Osteocyte (in vitro differentiated cells): ENCODE measurements around the gene NR2C2. TPM values are rescaled to one million over a fixed set of nuclear protein-coding genes. Genes with fewer than 3 reads are reported as not detected.

Source experiments
- DNase-seq: peaks from one replicate; pipeline ENCODE4 v3.0.0; 2021; ENCODE audit warnings: mixed read lengths; ENCODE audit not compliant: unreplicated experiment; ENCODE audit errors: extremely low spot score
- H3K27ac Mint-ChIP-seq: one replicate; pipeline ENCODE4 v1.8.0; 2021; ENCODE audit warnings: mild to moderate bottlenecking, mixed read lengths; ENCODE audit not compliant: unreplicated experiment
- H3K27me3 Mint-ChIP-seq: one replicate; pipeline ENCODE4 v1.8.0; 2021; ENCODE audit warnings: mixed read lengths; ENCODE audit not compliant: unreplicated experiment
- H3K36me3 Mint-ChIP-seq: one replicate; pipeline ENCODE4 v1.8.0; 2021; ENCODE audit warnings: mixed read lengths; ENCODE audit not compliant: unreplicated experiment
- H3K4me1 Mint-ChIP-seq: one replicate; pipeline ENCODE4 v1.8.0; 2021; ENCODE audit warnings: mixed read lengths; ENCODE audit not compliant: unreplicated experiment
- H3K4me3 Mint-ChIP-seq: one replicate; pipeline ENCODE4 v1.8.0; 2021; ENCODE audit warnings: mild to moderate bottlenecking, moderate library complexity, mixed read lengths; ENCODE audit not compliant: unreplicated experiment
- H3K9me3 Mint-ChIP-seq: one replicate; pipeline ENCODE4 v1.8.0; 2021; ENCODE audit warnings: mixed read lengths; ENCODE audit not compliant: unreplicated experiment
- CTCF ChIP-seq: fragments of 200-600 bp; sonication (generic); IDR thresholded peaks from 2 replicates; pipeline ENCODE4 v1.5.0; 2021; ENCODE audit warnings: antibody characterized with exemption, mild to moderate bottlenecking, moderate library complexity
- total RNA-seq: library from RNA; stranded (reverse); gene quantifications from 2 replicates; pipeline ENCODE4 v1.2.1, GENCODE V29; 2021

Gene NR2C2
- total RNA-seq, 1 donor from 2014 or later = 48.3 TPM

- no peak for DNase-seq
- Mint-ChIP-seq H3K27ac (peak overlapping the region; percentile 100), H3K27me3 (no peaks in the 10 kb centered on the region), H3K9me3 (no peaks in the 10 kb centered on the region), H3K36me3 (peaks cover 2% of the 10 kb centered on the region), H3K4me1 (peaks cover 27% of the 10 kb centered on the region), H3K4me3 (peak overlapping the region; percentile 99)
- no peak for TF ChIP-seq CTCF
These were observed 1.7 kb downstream of the NR2C2 start for GRCh38 chr3:14949126-14949525.

GRCh38 chr3:14950274-14950673, 2.9 kb downstream of the NR2C2 start:
- H3K27me3 Mint-ChIP-seq = no peaks in the 10 kb centered on the region
- no peak overlapping the region for H3K27ac Mint-ChIP-seq
- H3K36me3 Mint-ChIP-seq = peaks cover 3% of the 10 kb centered on the region
- no peak for DNase-seq
- no peak overlapping the region for H3K4me3 Mint-ChIP-seq
- peaks cover 27% of the 10 kb centered on the region for H3K4me1 Mint-ChIP-seq
- no peaks in the 10 kb centered on the region for H3K9me3 Mint-ChIP-seq
- TF ChIP-seq CTCF = no peak

GRCh38 chr3:14957153-14957552, 9.8 kb downstream of the NR2C2 start:
- no peak for TF ChIP-seq CTCF
- Mint-ChIP-seq H3K27ac (peak overlapping the region; percentile 39), H3K27me3 (no peaks in the 10 kb centered on the region), H3K36me3 (peaks cover 7% of the 10 kb centered on the region), H3K4me1 (peaks cover 30% of the 10 kb centered on the region), H3K4me3 (no peak overlapping the region), H3K9me3 (no peaks in the 10 kb centered on the region)
- no peak for DNase-seq

GRCh38 chr3:14957925-14958324, 10.5 kb downstream of the NR2C2 start:
- no peaks in the 10 kb centered on the region for H3K27me3 Mint-ChIP-seq
- H3K27ac Mint-ChIP-seq = peak overlapping the region; percentile 39
- no peak for DNase-seq
- H3K9me3 Mint-ChIP-seq = no peaks in the 10 kb centered on the region
- H3K4me3 Mint-ChIP-seq = no peak overlapping the region
- H3K36me3 Mint-ChIP-seq = peaks cover 12% of the 10 kb centered on the region
- H3K4me1 Mint-ChIP-seq = peaks cover 30% of the 10 kb centered on the region
- no peak for TF ChIP-seq CTCF

GRCh38 chr3:14959359-14959943, 12.1 kb downstream of the NR2C2 start:
- Mint-ChIP-seq H3K36me3 (peaks cover 12% of the 10 kb centered on the region), H3K9me3 (no peaks in the 10 kb centered on the region), H3K4me3 (peak overlapping the region; percentile 40), H3K27me3 (no peaks in the 10 kb centered on the region), H3K27ac (peak overlapping the region; percentile 78), H3K4me1 (peaks cover 30% of the 10 kb centered on the region)
- TF ChIP-seq CTCF = no peak
- no peak for DNase-seq
